NCI-H748 (cell line): ENCODE measurements around the gene PWWP3B.
"Not testable (repeated sequence)": the region's sequence is repeated elsewhere in the genome, so short reads cannot be mapped to it uniquely, and the experiment has no call there.

ENCODE experiments used
- DNase-seq: peaks from one replicate; lab custom pipeline; 2025; ENCODE audit not compliant: unreplicated experiment; lab: John Stamatoyannopoulos, UW

PWWP3B gene

GRCh38 chrX:106168107-106168506 lies at the start of gene PWWP3B:
Gene PWWP3B (plus strand): TSS chrX:106168305. CDS start chrX:106205433, 37,128 bp downstream.
- DNase-seq = peak; percentile 1

- DNase-seq = no peak
Observed at GRCh38 chrX:106139048-106139447, 29.1 kb upstream of the PWWP3B start.

- DNase-seq = no peak
Observed at GRCh38 chrX:106144755-106145639, 23.1 kb upstream of the PWWP3B start.

- DNase-seq = no peak
Observed at GRCh38 chrX:106150701-106151100, 17.4 kb upstream of the PWWP3B start.

- no peak for DNase-seq
Observed at GRCh38 chrX:106159861-106160282, 8.2 kb upstream of the PWWP3B start.

GRCh38 chrX:106170318-106170717 lies 2.2 kb downstream of the PWWP3B start:
- no peak for DNase-seq

GRCh38 chrX:106171293-106171820 lies 3.3 kb downstream of the PWWP3B start:
- DNase-seq = no peak

- peak; percentile 41 for DNase-seq
Observed at GRCh38 chrX:106177106-106177981, 9.2 kb downstream of the PWWP3B start.

GRCh38 chrX:106177982-106178321 lies 9.8 kb downstream of the PWWP3B start:
- no peak for DNase-seq

GRCh38 chrX:106178826-106179225 lies 10.7 kb downstream of the PWWP3B start:
- no peak for DNase-seq

GRCh38 chrX:106183685-106184084 lies 15.6 kb downstream of the PWWP3B start:
- DNase-seq = not testable (repeated sequence)

GRCh38 chrX:106201502-106202178 lies 33.5 kb downstream of the PWWP3B start:
- DNase-seq = no peak

GRCh38 chrX:106203315-106203714 lies 35.2 kb downstream of the PWWP3B start:
- no peak for DNase-seq

- DNase-seq = no peak
Observed at GRCh38 chrX:106208154-106208553, 40.0 kb downstream of the PWWP3B start.
